NCI-H2081 (cell line): ENCODE measurements around the gene KRTAP10-6.
A peak's percentile ranks its signal among the peaks of the same experiment; 100 is the strongest.
"Not testable (repeated sequence)": the region's sequence is repeated elsewhere in the genome, so short reads cannot be mapped to it uniquely, and the experiment has no call there.

Experiments used
- DNase-seq, 2 experiments: peaks; one replicate each; lab custom pipeline; 2025; lab: John Stamatoyannopoulos, UW

The KRTAP10-6 gene, protein sequence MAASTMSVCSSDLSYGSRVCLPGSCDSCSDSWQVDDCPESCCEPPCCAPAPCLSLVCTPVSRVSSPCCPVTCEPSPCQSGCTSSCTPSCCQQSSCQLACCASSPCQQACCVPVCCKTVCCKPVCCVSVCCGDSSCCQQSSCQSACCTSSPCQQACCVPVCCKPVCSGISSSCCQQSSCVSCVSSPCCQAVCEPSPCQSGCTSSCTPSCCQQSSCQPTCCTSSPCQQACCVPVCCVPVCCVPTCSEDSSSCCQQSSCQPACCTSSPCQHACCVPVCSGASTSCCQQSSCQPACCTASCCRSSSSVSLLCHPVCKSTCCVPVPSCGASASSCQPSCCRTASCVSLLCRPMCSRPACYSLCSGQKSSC

DNA sequence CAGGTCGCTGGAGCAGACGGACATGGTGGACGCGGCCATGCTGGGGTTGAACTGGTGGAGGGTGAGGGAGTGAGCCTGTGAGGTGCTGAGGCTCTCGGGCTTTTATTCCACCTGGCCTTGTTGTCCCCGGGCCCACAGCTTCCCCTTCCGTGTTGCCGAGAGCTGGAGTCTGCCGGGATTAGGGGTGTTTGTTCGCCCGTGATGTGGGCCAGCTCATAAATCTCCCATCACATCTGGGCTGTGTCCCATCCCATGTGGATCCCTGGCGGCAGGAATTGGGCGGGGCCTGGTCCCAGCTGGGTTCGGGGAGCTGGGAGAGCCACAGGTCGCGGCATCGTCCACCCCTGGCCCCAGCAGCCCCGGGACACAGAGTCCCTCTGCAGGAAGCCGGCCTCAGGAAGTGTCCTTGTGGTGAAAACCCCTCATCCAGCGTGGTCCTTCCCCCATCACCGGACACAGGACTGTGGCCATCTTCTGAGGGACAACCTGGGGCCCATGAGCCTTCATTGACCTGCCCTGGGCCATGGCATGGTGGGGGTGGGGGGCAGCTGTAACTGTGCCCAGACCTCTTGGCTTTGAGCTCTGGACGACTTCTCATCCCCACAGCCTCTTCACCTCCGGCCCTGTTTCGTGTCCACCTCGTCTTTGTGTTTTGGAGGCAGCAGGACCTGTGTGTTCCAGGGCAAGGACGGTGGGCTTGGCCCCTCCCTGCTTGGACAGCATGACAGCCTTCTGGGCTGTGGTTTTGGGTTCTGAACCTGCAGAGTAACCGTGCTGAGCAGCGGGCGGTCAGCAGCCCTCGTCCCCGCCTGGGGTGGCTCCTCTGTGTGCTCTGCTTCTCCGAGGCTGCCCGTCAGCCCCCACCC is at the start of gene KRTAP10-6:
Gene KRTAP10-6, minus strand, starts transcription at position 60 of the 866 bp plus-strand sequence. Its CDS starts 21 bp downstream, at position 39.
- DNase-seq, result no peak

DNA sequence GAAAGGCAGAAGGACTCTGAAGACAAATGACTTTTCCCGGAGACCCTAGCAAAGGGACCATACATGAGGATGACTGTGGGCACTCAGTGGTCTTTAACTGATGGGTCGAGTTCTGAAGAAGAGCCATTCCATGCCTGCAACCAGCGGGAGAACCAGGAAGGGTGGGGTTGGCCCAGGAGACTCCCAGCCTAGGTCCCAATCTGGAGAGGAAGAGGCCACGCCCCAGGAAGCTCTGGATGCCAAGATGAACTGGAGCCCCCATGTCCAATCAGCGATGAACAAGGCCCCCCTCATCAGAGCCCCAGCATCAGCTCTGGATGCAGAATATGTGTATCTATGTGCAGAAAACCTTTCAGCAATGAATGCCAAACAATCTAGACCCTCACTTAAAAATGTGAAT is 48.5 kb upstream of the KRTAP10-6 start:
- DNase-seq, result no peak

DNA sequence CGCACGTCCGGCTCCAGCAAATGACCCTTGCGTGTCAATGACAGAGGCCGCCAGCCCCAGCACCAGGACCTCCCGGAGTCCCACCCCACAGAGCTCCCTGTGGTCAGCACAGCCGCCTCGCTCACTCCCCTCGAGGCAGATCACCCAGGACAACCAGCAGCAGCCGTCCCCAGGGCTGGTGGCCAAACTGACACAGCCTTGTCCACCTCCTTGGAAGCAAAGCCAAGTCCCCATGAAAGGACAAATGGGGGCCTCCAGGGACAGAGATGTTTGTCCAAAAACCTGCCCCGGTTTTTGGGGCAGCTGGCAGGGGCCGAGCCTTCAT is 47.0 kb upstream of the KRTAP10-6 start:
- no peak for DNase-seq

DNA sequence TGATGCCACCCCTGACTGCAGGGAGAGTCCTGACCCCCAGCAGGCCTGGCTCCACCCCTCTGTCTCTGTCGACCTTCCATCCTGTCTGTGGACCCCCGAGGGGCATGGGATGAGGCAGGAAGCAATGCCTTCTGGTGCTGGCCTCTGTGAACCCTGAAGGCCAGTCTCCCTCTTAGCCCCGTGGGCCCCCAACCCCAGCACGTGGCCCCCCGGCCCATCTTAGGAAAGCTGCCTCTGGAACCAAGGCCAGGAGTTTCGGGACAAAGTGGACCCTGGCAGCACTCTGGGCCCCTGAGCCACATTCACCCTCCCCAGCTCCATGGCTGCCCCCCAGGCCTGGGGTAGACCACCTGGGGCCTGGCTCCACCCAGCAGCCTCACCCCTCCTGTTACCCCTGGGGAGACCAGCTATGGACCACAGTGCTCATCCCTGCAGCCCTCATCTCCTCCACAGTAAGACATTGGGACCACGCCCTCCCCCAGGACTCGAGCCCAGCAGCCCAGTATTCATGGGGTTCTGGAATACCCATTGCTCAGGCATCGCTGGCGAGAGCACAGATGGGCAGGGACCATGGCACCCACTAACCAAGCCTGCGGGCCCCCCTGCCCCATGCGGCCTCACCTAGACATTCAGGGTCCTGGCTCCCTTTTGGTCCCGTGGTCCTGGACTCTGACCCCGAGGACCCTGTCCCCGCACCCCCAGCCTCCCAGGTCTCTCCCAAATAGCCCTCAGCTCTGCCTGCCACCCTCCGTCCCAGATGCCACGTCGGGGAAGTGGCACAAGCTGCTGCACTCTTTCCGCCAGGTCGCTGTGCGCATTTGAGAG is 46.4 kb upstream of the KRTAP10-6 start:
- not testable (repeated sequence) for DNase-seq

DNA sequence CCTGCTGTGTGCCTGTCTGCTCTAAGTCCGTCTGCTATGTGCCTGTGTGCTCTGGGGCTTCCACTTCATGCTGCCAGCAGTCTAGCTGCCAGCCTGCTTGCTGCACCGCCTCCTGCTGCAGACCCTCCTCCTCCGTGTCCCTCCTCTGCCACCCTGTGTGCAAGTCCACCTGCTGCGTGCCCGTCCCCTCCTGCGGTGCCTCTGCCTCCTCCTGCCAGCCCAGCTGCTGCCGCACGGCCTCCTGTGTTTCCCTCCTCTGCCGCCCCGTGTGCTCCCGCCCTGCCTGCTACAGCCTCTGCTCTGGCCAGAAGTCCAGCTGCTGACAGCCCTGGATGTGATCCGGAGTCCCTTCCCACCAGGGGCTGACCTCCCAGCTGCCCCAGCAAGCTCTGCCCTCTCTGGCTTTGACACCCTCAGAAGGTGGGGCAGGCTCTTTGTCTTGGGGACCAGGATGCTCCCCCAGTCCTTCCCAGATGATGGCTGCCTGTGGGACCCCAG is 45.6 kb upstream of the KRTAP10-6 start:
- not testable (repeated sequence) for DNase-seq

DNA sequence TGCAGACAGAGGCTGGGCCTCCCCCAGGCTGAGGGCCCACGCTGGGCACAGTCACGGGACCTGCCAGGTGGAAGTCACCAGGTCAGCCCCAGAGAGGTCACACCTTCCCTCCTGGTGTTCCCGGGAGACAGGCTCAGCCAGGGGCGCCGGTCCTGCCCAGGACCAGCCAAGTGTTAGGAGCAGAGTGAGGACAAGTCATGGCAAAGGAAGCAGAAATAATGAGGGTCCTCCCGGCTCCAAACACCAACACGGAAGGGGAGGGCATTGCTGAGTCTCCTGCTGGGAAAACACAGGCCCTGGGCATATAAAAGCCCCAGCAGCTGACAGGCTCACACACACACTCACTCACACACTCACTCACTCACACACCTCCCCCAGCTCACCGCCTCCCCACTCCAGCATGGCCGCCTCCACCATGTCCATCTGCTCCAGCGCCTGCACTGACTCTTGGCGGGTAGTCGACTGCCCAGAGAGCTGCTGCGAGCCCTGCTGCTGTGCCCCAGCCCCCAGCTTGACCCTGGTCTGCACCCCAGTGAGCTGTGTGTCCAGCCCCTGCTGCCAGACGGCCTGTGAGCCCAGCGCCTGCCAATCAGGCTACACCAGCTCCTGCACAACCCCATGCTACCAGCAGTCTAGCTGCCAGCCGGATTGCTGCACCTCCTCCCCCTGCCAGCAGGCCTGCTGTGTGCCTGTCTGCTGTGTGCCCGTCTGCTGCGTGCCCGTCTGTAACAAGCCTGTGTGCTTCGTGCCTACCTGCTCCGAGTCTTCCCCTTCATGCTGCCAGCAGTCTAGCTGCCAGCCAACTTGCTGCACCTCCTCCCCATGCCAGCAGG is 44.9 kb upstream of the KRTAP10-6 start, which contains the start of gene KRTAP10-10:
Gene KRTAP10-10, plus strand, starts transcription at position 339 of the 833 bp plus-strand sequence. Its CDS starts 62 bp downstream, at position 401.
- DNase-seq, result peak in 1 of 2 experiments; percentile 6

DNA sequence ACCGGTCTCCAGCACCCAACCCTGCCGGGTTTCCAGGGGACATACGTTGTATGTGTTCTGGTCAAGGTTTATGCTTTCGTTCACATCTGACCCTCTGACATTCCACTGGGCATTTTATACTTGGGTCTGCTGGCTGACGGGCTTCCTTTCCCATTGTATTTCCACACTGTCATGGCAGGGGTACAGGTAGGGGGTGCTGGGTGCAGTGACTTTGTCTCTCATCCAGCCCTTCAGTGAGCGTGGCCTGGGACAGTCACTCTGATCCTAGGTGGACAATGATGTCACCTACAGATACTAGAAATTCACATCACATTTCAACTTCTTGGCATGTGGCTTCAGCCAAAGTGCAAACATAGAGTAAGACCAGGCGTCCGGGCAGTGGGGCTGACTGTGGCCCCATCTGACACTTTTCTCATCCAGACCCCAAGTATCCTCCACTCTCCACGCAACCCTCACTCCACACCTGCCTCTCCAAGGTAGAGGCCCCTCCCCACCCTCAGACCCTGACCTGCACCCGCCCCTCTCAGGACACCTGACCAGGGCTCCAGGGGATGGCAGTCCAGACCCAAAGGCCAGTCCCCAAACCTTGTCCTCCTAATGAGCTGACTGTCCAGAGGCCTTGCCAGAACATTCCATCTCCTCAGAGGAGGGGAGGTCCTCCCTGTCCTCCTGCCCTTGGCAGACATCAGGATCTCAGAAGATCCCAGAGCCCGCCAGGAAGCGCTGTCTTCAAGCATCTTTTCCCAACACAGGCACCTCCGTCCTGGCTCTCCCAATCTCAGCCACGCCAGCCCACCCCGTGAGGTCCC is 44.1 kb upstream of the KRTAP10-6 start:
- no peak for DNase-seq

DNA sequence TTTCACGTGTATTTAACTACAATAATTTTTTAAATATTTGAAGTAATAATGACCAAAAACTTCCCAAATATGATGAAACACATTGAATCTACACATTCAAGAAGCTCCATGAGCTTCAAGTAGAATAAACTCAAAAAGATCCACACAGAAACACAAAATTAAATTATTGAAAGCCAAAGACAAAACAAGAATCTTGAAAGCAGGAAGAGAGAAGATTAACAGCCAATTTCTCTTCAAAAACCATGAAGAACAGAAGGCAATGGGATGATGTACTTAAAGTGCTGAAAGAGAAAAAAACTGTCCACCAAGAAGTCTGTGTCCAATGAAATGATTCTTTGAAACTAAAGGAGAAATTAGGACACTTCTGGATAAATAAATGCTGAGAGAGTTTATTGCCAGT is 39.8 kb upstream of the KRTAP10-6 start:
- no peak for DNase-seq

DNA sequence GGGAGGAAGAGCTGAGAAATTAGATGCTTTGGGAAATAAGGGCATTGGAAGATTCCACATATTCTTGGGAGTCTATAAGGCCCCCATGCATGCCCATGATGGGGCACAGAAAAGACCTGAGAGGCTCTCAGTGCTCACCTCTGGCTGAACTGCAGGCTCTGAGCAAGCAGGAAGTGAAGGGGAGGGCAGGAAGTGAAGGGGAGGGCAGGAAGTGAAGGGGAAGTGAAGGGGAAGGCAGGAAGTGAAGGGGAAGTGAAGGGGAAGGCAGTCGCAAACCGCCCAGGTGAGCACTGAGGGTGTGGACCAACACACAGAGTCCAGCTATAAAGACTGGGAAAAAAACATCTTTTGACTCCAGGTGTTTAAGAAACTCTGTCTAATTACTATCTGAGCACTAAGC is 38.1 kb upstream of the KRTAP10-6 start:
- no peak for DNase-seq

DNA sequence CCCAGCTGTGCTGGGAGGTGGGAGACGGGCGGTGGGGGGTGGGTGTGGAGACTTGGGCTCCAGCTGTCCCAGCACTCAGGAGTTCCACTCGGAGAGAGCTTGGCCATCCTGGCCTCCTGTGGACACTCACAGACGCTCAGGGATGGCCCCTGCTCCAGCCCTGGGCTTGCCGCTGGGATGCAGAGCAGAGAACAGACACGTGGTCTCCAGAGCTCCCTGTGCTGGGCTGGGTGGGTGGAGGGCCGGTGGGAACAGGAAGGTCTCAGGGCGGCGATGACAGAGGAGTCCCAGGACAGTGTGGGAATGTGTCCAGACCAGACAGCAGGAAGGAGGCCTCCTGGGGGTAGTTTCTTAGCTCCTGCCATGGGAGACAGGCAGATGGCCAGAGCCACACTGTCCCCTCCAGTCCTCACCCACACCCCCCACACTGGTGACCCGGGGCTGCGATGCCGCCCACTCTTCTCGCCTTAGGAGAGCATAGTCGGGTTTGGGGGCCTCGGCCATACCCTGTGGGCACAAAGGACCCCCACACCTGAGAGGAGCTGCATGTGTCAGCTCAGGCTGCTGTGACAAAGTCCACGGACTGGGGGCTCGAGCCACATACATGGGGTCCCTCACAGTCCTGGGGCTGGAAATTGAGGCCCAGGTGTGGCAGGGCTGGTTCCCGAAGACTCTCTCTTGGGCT is 36.5 kb upstream of the KRTAP10-6 start:
- DNase-seq, result no peak

DNA sequence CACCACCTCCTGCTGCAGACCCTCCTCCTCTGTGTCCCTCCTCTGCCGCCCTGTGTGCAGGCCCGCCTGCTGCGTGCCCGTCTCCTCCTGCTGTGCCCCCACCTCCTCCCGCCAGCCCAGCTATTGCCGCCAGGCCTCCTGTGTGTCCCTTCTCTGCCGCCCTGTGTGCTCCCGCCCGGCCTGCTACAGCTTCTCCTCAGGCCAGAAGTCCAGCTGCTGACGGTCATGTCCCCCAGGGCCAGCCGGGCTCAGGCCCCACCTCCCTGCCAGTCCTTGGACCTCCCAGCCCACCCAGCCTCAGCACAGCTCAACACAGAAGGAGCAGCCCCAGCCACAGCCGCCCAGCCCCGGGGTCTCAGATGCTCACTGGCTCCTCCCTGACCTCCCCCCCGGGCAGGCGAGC is 35.5 kb upstream of the KRTAP10-6 start:
- not testable (repeated sequence) for DNase-seq

DNA sequence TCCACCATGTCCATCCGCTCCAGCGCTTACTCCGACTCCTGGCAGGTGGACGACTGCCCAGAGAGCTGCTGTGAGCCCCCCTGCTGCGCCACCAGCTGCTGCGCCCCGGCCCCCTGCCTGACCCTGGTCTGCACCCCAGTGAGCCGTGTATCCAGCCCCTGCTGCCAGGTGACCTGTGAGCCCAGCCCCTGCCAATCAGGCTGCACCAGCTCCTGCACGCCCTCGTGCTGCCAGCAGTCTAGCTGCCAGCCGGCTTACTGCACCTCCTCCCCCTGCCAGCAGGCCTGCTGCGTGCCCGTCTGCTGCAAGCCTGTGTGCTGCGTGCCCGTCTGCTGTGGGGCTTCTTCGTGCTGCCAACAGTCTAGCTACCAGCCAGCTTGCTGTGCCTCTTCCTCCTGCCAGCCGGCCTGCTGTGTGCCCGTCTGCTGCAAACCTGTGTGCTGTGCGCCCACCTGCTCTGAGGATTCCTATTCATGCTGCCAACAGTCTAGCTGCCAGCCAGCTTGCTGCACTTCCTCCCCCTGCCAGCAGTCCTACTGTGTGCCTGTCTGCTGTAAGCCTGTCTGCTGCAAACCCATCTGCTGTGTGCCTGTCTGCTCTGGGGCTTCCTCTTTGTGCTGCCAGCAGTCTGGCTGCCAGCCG is 35.0 kb upstream of the KRTAP10-6 start:
- not testable (repeated sequence) for DNase-seq

DNA sequence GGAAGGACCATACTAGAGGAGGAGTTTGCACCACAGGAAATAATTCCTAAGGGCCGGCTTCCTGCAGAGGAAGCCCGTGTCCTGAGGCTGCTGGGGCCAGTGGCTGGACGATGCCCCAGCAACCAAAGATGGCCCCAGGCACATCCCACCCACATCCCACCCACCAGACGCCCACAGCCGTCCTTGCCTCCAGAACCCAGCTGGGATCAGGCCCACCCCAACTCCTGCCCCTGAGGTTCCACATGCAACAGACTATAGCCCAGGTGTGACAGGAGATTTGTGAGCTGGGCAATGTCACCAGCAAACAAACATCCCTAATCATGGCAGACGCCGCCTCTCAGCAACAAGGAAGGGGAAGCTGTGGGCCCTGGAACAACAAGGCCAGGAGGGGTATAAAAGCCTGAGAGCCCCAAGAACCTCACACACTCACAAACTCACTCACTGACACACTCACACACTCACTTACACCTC is 34.4 kb upstream of the KRTAP10-6 start, which contains the start of gene KRTAP10-9:
Gene KRTAP10-9, plus strand, starts transcription at position 421 of the 471 bp plus-strand sequence. CDS start 79 bp downstream, outside the sequence.
- no peak for DNase-seq

DNA sequence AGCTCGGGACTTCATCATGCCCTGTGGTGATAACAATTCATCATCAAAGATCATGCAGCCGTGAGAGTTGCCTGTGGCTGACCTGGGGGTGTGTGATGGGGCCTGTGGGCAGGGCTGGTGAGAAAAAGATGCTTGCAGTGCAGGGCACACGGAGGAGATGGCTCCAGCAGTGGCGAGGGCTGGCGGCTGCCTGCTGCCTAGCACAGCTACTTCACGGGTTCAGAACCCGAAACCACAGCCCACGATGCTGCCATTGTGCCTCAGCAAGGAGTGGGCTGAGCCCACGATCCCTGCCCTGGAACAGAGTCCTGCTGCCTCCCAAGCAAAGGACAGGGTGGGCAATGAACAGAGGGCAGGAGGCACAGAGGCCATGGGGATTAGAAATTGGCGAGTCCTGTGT is 34.0 kb upstream of the KRTAP10-6 start:
- DNase-seq, result no peak

DNA sequence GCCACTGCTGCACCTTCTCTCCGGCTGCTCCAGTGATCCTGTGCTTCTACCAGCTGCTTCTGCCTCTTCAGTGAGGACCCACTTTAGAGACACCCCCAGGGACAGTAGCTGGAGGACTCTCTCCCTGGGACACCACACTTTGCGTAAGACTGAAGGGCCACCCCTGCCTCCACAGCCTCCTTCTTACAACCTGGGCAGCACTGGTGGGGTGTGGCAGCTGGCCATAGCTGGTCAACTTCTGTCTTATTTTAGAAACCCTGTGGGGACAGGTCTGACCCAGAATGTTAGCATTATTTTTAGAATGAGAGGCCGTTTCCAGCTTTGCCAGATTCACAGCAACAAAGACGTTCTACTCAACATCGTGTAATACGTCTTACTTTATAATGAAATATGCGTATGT is 33.5 kb upstream of the KRTAP10-6 start:
- no peak for DNase-seq

DNA sequence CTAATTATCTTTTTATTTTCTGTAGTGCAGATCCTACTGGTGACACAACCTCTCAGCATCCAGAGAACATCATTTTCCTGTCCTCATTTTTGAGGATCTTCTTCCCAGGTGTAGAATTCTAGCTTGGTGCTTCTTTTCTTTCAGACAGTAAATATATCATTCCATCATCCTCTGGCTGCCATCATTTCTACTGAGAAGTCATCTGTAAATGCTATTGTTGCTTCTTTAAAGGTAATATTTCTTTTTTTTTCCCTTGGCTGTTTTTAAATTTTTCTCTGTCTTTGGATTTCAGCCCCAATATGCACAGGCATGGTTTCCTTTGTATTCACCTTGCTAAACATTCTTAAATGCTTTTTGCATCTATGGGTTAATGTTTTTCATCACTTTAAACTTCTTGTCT is 31.3 kb upstream of the KRTAP10-6 start:
- no peak for DNase-seq

DNA sequence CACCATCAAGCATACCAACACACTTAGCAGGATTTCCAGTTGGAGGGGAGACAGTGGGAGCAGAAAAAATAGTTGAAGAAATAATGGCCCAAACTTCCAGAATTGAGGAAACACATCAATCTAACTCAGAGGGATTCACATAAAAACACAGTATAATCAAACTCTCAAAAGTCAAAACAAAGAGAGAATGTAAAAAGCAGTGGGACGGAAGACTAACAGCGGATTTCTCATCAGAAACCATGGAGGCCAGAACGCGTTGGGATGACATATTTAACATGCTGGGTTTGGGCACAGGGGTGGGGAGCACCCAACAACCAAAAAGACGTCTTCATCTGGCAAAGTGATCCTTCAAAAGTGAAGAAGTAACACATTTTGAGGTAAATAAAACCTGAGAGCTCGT is 27.6 kb upstream of the KRTAP10-6 start:
- no peak for DNase-seq

DNA sequence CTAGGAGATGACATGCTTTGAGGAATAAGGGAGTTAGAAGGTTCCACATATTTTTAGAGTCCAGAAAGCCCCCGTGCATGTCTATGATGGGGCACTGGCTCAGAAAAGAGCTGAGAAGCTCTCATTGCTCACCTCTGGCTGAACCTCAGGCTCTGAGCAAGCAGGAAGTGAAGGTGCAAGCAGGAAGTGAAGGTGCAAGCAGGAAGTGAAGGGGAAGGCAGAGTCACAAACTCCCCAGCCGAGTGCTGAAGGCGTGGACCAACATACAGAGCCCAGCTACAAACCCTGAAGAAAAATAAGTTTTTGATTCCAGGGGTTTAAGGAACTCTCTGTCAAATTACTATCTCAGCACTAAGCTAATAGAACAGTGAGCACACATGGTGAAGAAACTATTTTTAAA is 26.6 kb upstream of the KRTAP10-6 start:
- no peak for DNase-seq

DNA sequence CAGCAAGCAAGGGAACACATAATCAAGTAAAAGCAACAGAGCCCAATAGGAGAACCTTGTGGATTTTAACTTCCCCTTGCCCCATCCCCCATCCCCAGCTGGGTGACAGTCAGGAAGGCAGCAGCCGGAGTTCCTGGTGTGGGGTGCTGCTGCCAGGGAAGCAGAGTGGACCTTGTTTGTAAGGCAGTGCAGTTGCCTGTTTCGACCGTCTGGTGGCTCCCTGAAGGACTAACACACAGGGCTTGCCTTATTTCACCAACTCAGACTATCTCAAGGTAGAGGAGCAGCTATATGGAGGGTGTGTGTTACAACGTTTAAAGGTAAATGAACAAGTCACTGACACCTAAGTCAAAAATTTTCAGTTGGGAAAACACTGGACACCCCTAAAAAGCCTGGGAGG is 26.2 kb upstream of the KRTAP10-6 start:
- DNase-seq, result no peak
